Fibroblast of lung (primary cell): ENCODE results near the gene EML4.

Experiments used
- EZH2 ChIP-seq: IDR thresholded peaks from 2 replicates; pipeline ENCODE4 v1.5.1; 2012; ENCODE audit warnings: low read length, control low read depth, mild to moderate bottlenecking; ENCODE audit errors: missing control alignments
- TF ChIP-seq, protein P1 (sequence below), 2 donors: IDR thresholded peaks in 1 of 2; conservative IDR thresholded peaks in 1 of 2; 1 replicate in 1 of 2; 2 replicates in 1 of 2; pipeline ENCODE4 v1.5.1; 2011 to 2012; ENCODE audit warnings: low read length in 2 of 2, control low read depth in 1 of 2, inconsistent platforms in 1 of 2, low read depth in 1 of 2, mild to moderate bottlenecking in 1 of 2

DNA sequence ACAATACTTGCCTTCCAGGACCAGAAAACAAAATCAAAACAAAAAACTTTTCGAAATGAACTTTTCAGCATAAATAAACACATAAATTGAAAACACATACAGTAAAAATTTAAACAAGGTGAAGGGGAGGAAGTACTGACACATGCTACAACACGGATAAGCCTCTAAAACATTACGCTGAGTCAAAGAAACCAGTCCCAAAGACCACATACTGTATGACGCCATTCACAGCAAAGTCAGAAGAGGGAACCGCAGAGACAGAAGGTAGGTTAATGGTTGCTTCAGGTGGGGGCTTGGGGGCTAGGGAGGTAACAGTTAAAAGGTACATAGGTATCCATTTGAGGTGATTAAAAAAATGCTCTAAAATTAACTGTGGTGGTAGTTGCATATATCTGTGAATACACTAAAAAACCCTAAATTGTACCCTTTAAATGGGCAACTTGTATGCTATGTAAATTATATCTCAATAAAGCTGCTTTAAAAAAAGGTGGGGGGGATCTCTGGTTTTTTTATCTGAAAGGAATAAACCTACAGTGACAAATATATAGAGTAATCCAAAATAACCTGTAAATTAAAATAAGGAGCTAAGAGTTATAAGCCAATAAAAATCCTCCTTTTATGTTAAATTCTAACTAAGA lies 184.8 kb downstream of the EML4 start:
- TF ChIP-seq, protein P1, sequence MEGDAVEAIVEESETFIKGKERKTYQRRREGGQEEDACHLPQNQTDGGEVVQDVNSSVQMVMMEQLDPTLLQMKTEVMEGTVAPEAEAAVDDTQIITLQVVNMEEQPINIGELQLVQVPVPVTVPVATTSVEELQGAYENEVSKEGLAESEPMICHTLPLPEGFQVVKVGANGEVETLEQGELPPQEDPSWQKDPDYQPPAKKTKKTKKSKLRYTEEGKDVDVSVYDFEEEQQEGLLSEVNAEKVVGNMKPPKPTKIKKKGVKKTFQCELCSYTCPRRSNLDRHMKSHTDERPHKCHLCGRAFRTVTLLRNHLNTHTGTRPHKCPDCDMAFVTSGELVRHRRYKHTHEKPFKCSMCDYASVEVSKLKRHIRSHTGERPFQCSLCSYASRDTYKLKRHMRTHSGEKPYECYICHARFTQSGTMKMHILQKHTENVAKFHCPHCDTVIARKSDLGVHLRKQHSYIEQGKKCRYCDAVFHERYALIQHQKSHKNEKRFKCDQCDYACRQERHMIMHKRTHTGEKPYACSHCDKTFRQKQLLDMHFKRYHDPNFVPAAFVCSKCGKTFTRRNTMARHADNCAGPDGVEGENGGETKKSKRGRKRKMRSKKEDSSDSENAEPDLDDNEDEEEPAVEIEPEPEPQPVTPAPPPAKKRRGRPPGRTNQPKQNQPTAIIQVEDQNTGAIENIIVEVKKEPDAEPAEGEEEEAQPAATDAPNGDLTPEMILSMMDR (conservative IDR thresholded peaks at IDR 0.05 in 1 of 2, IDR thresholded peaks at IDR 0.05 in 1 of 2; ENCODE audit: low read depth in 1 of 2, low read length in 2 of 2): no peak
- no peak for TF ChIP-seq EZH2
